Naive thymus-derived CD4-positive, alpha-beta T cell (primary cell): ENCODE measurements around the gene TSHR. TPM values are rescaled to one million over a fixed set of nuclear protein-coding genes. Genes with fewer than 3 reads are reported as not detected.

Experiments used
- ATAC-seq: fragments of 150-1000 bp; cut with Tn5 transposase; 2 replicates; pipeline ENCODE4 v1.10.0; 2021; ENCODE audit warnings: mild to moderate bottlenecking, moderate library complexity
- CTCF ChIA-PET: fragments of 350-600 bp; sonication (Branson Sonifier 250); formaldehyde crosslinking; loops from one replicate; lab custom pipeline; 2021; ENCODE audit warnings: antibody characterized with exemption; lab: Charles Lee
- POLR2A ChIA-PET: fragments of 350-600 bp; sonication (Branson Sonifier 250); formaldehyde crosslinking; loops from one replicate; lab custom pipeline; 2021; ENCODE audit warnings: antibody characterized with exemption, inconsistent platforms; lab: Charles Lee
- DNase-seq, 9 donors: peaks; one replicate each; pipeline versions ENCODE4 v3.0.0 to v3.0.0-alpha.2; 2020 to 2022; ENCODE audit warnings: mixed read lengths in 1 of 9
- H3K27ac ChIP-seq: one replicate; pipeline ENCODE4 v1.7.0; 2013; ENCODE audit warnings: mild to moderate bottlenecking, low read depth, low read length, moderate library complexity
- H3K27me3 ChIP-seq, 2 donors: one replicate each; pipeline ENCODE4 v1.7.0; 2013; ENCODE audit warnings: low read length in 2 of 2, mild to moderate bottlenecking in 2 of 2, moderate library complexity in 2 of 2; ENCODE audit not compliant: control insufficient read depth in 2 of 2, insufficient read depth in 2 of 2
- H3K36me3 ChIP-seq, 3 experiments: 1 replicate in 2 of 3; 2 replicates in 1 of 3; pipeline ENCODE4 v1.7.0; 2013; ENCODE audit warnings: low read length in 3 of 3, mild to moderate bottlenecking in 3 of 3, moderate library complexity in 1 of 3; ENCODE audit not compliant: insufficient read depth in 3 of 3, control insufficient read depth in 2 of 3
- H3K4me1 ChIP-seq, 2 donors: one replicate each; pipeline ENCODE4 v1.7.0; 2013; ENCODE audit warnings: low read length in 2 of 2, mild to moderate bottlenecking in 2 of 2, moderate library complexity in 1 of 2; ENCODE audit not compliant: control insufficient read depth in 2 of 2, insufficient read depth in 2 of 2
- H3K4me3 ChIP-seq: 2 replicates; pipeline ENCODE4 v1.7.0; 2013; ENCODE audit warnings: mild to moderate bottlenecking, low read length
- H3K9me3 ChIP-seq, 3 experiments: 1 replicate in 2 of 3; 2 replicates in 1 of 3; pipeline ENCODE4 v1.7.0; 2013; ENCODE audit warnings: low read length in 3 of 3; ENCODE audit not compliant: control insufficient read depth in 2 of 3
- H3K27ac Mint-ChIP-seq, 9 donors: one replicate each; pipeline ENCODE4 v1.8.0; 2020 to 2022; ENCODE audit warnings: mixed read lengths in 9 of 9, mild to moderate bottlenecking in 8 of 9, moderate library complexity in 5 of 9, inconsistent platforms in 2 of 9
- H3K27me3 Mint-ChIP-seq, 5 donors: one replicate each; pipeline ENCODE4 v1.8.0; 2021 to 2022; ENCODE audit warnings: mixed read lengths in 5 of 5, mild to moderate bottlenecking in 1 of 5
- H3K36me3 Mint-ChIP-seq, 5 donors: one replicate each; pipeline ENCODE4 v1.8.0; 2020 to 2022; ENCODE audit warnings: mixed read lengths in 5 of 5, mild to moderate bottlenecking in 3 of 5, inconsistent platforms in 1 of 5
- H3K4me1 Mint-ChIP-seq, 7 donors: one replicate each; pipeline ENCODE4 v1.8.0; 2020 to 2022; ENCODE audit warnings: mixed read lengths in 7 of 7, mild to moderate bottlenecking in 3 of 7, inconsistent platforms in 1 of 7
- H3K4me3 Mint-ChIP-seq, 10 donors: one replicate each; pipeline ENCODE4 v1.8.0; 2020 to 2022; ENCODE audit warnings: mild to moderate bottlenecking in 10 of 10, mixed read lengths in 10 of 10, moderate library complexity in 6 of 10, inconsistent platforms in 2 of 10
- H3K9me3 Mint-ChIP-seq, 11 donors: one replicate each; pipeline ENCODE4 v1.8.0; 2020 to 2022; ENCODE audit warnings: mixed read lengths in 11 of 11, mild to moderate bottlenecking in 4 of 11, inconsistent platforms in 1 of 11, moderate library complexity in 1 of 11
- intact Hi-C, 2 donors: fragments of 100-400 bp; cut with micrococcal nuclease; formaldehyde crosslinking; loops; one replicate each; pipeline ENCODE4 v1.15.1; 2023
- polyA plus RNA-seq, 2 donors: library from polyadenylated mRNA; unstranded; fragments of 300-500 nt; fragmentation: Illumina TruSeq; gene quantifications; one replicate each; pipeline ENCODE4 v1.2.3, GENCODE V29; 2021
- total RNA-seq, 6 experiments: library from RNA in 5 of 6; stranded (reverse) in 5 of 6; gene quantifications; 1 replicate in 5 of 6; 2 replicates in 1 of 6; pipeline ENCODE4 v1.2.3 and lab custom pipeline; 2021 to 2026

The TSHR gene
- total and polyA plus RNA-seq, 7 experiments from 2014 or later = 0.48 to 2.2 (median 0.78) TPM; not detected in 4

GRCh38 chr14:80954687-80955299 is 628 bp upstream of the TSHR start:
- Mint-ChIP-seq H3K9me3 (peaks cover 0 to 5% (median 0%) of the 10 kb centered on the region in 11 donors), H3K4me3 (peak overlapping the region; percentile 80 to 93 (median 88)), H3K27ac (peak overlapping the region in 4 of 9 donors; percentile 51 to 86 (median 67)), H3K27me3 (peaks cover 0 to 61% (median 4%) of the 10 kb centered on the region in 5 donors), H3K36me3 (peaks cover 0 to 18% (median 0%) of the 10 kb centered on the region in 5 donors), H3K4me1 (peaks cover 12 to 51% (median 37%) of the 10 kb centered on the region in 7 donors)
- CTCF ChIA-PET = interaction anchor here (0.6 to 6.1 kb wide), 4 partner anchors 33 to 228 kb away, joined by 3 to 81 read pairs (median 3); no protein-coding TSS in a partner anchor
- no peaks in the 10 kb centered on the region for H3K36me3 ChIP-seq
- H3K9me3 ChIP-seq = no peaks in the 10 kb centered on the region
- peak; percentile 84 for ATAC-seq
- DNase-seq = peak; percentile 48 to 71 (median 66)
- no peak overlapping the region for H3K27ac ChIP-seq
- POLR2A ChIA-PET = interaction anchor here (0.8 to 1.2 kb wide), 3 partner anchors 12 to 510 kb away, joined by 3 to 4 read pairs (median 3); no protein-coding TSS in a partner anchor
- intact Hi-C loops = loop anchor here (1.0 to 5.0 kb wide), 11 partner anchors 14 to 578 kb away; partner anchors contain the start of genes CEP128 (in 1 of the 2) and SEL1L (in 1 of the 2)
- peaks cover 12 to 18% of the 10 kb centered on the region in 2 donors for H3K4me1 ChIP-seq
- H3K27me3 ChIP-seq = no peaks in the 10 kb centered on the region
- H3K4me3 ChIP-seq = peak overlapping the region; percentile 87

GRCh38 chr14:80956102-80956501 is 681 bp downstream of the TSHR start:
- H3K36me3 ChIP-seq = no peaks in the 10 kb centered on the region
- H3K27me3 ChIP-seq = no peaks in the 10 kb centered on the region
- Mint-ChIP-seq H3K4me1 (peaks cover 17 to 62% (median 44%) of the 10 kb centered on the region in 7 donors), H3K4me3 (peak overlapping the region in 8 of 10 donors; percentile 44 to 93 (median 82)), H3K27ac (peak overlapping the region in 1 of 9 donors; percentile 36), H3K36me3 (peaks cover 0 to 19% (median 0%) of the 10 kb centered on the region in 5 donors), H3K9me3 (peaks cover 0 to 5% (median 0%) of the 10 kb centered on the region in 11 donors), H3K27me3 (peaks cover 0 to 48% (median 0%) of the 10 kb centered on the region in 5 donors)
- H3K9me3 ChIP-seq = no peaks in the 10 kb centered on the region
- H3K4me1 ChIP-seq = peaks cover 15 to 19% of the 10 kb centered on the region in 2 donors
- no peak for DNase-seq
- intact Hi-C loops = loop anchor here in 1 of 2 donors (5.0 kb wide), 1 partner anchor 576 kb away; the partner anchor contains the start of gene SEL1L
- CTCF ChIA-PET = interaction anchor here (0.7 to 6.1 kb wide), 3 partner anchors 12 to 256 kb away, joined by 3 to 81 read pairs (median 4); no protein-coding TSS in a partner anchor
- H3K27ac ChIP-seq = no peak overlapping the region
- no peak for ATAC-seq
- peak overlapping the region; percentile 87 for H3K4me3 ChIP-seq
- POLR2A ChIA-PET = interaction anchor here (0.6 to 1.5 kb wide), 4 partner anchors 31 to 579 kb away, joined by 3 read pairs; no protein-coding TSS in a partner anchor

DNA sequence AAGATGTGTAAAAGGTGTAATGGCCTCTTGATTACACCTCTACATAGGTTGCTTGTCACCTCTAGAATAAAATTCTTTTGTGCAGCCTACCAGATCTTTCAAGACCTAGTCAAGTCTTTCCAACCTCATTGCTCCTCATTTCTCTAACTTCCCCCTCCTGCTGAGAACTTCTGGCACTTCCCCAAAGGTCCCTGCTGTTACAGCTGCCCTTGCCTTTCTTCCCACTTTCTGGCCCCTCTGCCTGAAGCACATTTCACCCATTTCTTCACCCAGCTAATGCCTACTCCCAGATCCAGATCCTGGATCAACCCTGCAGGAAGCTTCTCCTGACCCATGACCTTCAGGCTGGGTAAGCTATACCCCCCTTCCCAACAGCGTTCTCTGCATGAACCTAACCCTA is 1.5 kb downstream of the TSHR start:
- H3K9me3 Mint-ChIP-seq = peaks cover 0 to 5% (median 0%) of the 10 kb centered on the region in 11 donors
- H3K4me1 Mint-ChIP-seq = peaks cover 17 to 66% (median 44%) of the 10 kb centered on the region in 7 donors
- no peak overlapping the region for H3K4me3 ChIP-seq
- intact Hi-C loops = loop anchor here in 1 of 2 donors (5.0 kb wide), 1 partner anchor 575 kb away; the partner anchor contains the start of gene SEL1L
- H3K27ac ChIP-seq = no peak overlapping the region
- peaks cover 15 to 19% of the 10 kb centered on the region in 2 donors for H3K4me1 ChIP-seq
- peak overlapping the region in 3 of 10 donors; percentile 9 to 54 (median 29) for H3K4me3 Mint-ChIP-seq
- ATAC-seq = no peak
- ChIA-PET POLR2A (interaction anchor here (1.5 kb wide), 1 partner anchor 262 kb away, joined by 3 read pairs; no protein-coding TSS in a partner anchor), CTCF (interaction anchor here (6.1 kb wide), 1 partner anchor 31 kb away, joined by 81 read pairs; no protein-coding TSS in a partner anchor)
- peak overlapping the region in 1 of 9 donors; percentile 50 for H3K27ac Mint-ChIP-seq
- DNase-seq = no peak
- H3K9me3 ChIP-seq = no peaks in the 10 kb centered on the region
- H3K36me3 Mint-ChIP-seq = peaks cover 0 to 23% (median 0%) of the 10 kb centered on the region in 5 donors
- no peaks in the 10 kb centered on the region for H3K36me3 ChIP-seq
- no peaks in the 10 kb centered on the region for H3K27me3 ChIP-seq
- H3K27me3 Mint-ChIP-seq = peaks cover 0 to 39% (median 0%) of the 10 kb centered on the region in 5 donors

DNA sequence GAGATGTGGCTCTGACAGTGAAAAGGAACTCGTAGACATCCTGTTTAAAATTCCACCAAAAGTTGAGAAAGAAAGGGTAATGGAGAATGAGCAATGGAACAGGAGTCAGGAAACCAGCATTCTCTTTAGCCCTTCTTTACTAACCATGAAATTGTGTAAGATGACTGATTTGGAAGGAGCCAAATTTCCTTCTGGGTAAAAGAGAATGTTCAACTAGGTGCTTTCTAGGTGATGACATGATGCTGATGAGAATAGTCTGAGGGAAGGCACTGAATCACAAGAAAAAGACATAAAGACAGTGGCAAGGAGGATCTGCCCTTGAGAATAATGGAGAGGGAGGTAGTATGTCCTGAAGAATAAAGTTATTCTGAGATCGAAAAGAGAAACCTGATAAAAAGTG is 2.2 kb downstream of the TSHR start:
- no peaks in the 10 kb centered on the region for H3K36me3 ChIP-seq
- H3K4me1 ChIP-seq = peaks cover 15 to 19% of the 10 kb centered on the region in 2 donors
- Mint-ChIP-seq H3K36me3 (peaks cover 0 to 25% (median 0%) of the 10 kb centered on the region in 5 donors), H3K4me1 (peaks cover 17 to 66% (median 44%) of the 10 kb centered on the region in 7 donors), H3K27ac (peak overlapping the region in 6 of 9 donors; percentile 12 to 90 (median 58)), H3K9me3 (peaks cover 0 to 5% (median 0%) of the 10 kb centered on the region in 11 donors), H3K4me3 (peak overlapping the region in 6 of 10 donors; percentile 1 to 32 (median 12)), H3K27me3 (peaks cover 0 to 34% (median 0%) of the 10 kb centered on the region in 5 donors)
- POLR2A ChIA-PET = interaction anchor here (1.5 kb wide), 1 partner anchor 261 kb away, joined by 3 read pairs; no protein-coding TSS in a partner anchor
- H3K27me3 ChIP-seq = no peaks in the 10 kb centered on the region
- no peak overlapping the region for H3K4me3 ChIP-seq
- intact Hi-C loops = loop anchor here (2.0 to 5.0 kb wide), 2 partner anchors 507 to 575 kb away; partner anchors contain the start of gene SEL1L (in 1 of the 2)
- H3K9me3 ChIP-seq = no peaks in the 10 kb centered on the region
- DNase-seq = no peak
- no peak overlapping the region for H3K27ac ChIP-seq
- ATAC-seq = no peak
- CTCF ChIA-PET = interaction anchor here (0.6 to 6.1 kb wide), 2 partner anchors 31 to 83 kb away, joined by 4 to 81 read pairs; no protein-coding TSS in a partner anchor

DNA sequence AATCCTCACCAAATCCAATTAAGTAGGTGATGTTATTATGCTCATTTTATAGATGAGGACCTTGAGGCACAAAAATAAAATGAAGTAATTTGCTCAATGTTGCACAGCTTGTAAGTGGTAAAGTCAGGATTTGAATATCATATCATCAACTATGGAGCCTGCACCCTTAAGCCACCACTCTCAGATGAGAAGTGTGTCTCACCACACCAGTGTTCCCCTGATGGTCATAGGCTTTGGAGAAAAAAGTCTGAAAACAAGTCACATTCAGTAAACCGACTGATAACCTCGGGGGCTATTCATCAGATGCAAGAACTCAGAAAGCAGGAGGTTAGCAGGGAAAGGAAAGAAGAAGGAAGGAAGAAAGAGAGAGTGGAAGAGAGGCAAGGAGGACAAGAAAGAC is 2.8 kb downstream of the TSHR start:
- POLR2A ChIA-PET = interaction anchor here (1.7 kb wide), 1 partner anchor 263 kb away, joined by 4 read pairs; the partner anchor contains the start of gene GTF2A1
- H3K36me3 Mint-ChIP-seq = peaks cover 0 to 28% (median 0%) of the 10 kb centered on the region in 5 donors
- H3K9me3 Mint-ChIP-seq = peaks cover 0 to 5% (median 0%) of the 10 kb centered on the region in 11 donors
- peak overlapping the region in 8 of 9 donors; percentile 41 to 96 (median 76) for H3K27ac Mint-ChIP-seq
- CTCF ChIA-PET = interaction anchor here (6.1 kb wide), 1 partner anchor 30 kb away, joined by 81 read pairs; no protein-coding TSS in a partner anchor
- Histone ChIP-seq H3K9me3 (no peaks in the 10 kb centered on the region), H3K36me3 (no peaks in the 10 kb centered on the region), H3K27me3 (no peaks in the 10 kb centered on the region), H3K27ac (no peak overlapping the region), H3K4me3 (no peak overlapping the region), H3K4me1 (peaks cover 15 to 19% of the 10 kb centered on the region in 2 donors)
- intact Hi-C loops = loop anchor here (2.0 to 5.0 kb wide), 2 partner anchors 507 to 574 kb away; partner anchors contain the start of gene SEL1L (in 1 of the 2)
- H3K27me3 Mint-ChIP-seq = peaks cover 0 to 29% (median 0%) of the 10 kb centered on the region in 5 donors
- H3K4me3 Mint-ChIP-seq = peak overlapping the region in 6 of 10 donors; percentile 2 to 87 (median 62)
- ATAC-seq (no peak), DNase-seq (no peak)
- H3K4me1 Mint-ChIP-seq = peaks cover 17 to 66% (median 44%) of the 10 kb centered on the region in 7 donors
